GM21390 (cell line): ENCODE results near the gene DMTF1.
"Not testable (repeated sequence)": the region's sequence is repeated elsewhere in the genome, so short reads cannot be mapped to it uniquely, and the experiment has no call there.

Source experiments
- ATAC-seq: cut with Tn5 transposase; IDR thresholded peaks from one replicate; pipeline ENCODE4 v1.9.1; 2021; ENCODE audit not compliant: unreplicated experiment

DMTF1 gene

DNA sequence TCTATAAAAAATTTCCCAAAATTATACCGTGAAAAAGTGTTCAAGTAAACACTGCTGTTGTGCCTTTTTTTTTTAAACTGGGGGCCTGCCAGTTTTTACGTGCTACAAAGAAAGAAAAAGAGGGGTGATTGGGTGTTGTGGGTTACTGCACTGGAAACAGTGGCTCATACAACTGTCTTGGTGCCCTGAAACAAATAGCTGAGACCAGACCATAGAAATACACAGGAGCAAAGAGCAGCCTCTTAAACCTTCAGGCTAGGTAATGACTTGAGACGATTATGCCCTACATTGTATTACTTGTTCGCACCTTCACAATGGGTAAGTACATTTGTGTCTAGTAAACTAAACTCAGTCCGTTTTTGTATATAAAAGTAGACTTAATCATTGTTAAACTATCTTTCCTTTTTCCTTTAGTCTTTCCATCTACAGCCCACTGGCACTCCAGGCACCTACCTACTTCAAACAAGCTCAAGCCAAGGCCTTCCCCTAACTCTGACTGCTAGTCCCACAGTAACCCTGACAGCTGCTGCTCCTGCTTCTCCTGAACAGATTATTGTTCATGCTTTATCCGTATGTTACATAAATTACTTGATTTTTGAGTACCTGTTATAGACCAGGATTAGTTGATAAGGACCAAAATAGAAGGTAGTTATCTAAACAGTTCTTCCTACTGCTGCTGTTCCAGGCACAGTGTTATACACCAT, 40.7 kb downstream of the DMTF1 start:
- no peak for ATAC-seq

DNA sequence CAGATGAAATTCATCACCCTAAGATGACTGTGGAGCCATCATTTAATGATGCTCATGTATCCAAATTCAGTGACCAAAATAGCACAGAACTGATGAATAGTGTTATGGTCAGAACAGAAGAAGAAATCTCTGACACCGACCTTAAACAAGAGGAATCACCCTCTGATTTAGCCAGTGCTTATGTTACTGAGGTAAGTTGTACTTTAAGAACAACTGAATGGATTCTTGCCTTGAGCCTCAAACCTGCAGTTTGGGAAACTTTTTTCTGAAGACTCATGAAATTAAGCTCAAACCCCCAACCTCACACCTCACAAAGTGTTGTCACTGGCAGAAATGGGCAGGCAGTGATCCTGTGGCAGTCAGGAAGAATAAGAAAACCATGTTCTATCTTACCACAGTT, 41.7 kb downstream of the DMTF1 start:
- no peak for ATAC-seq

DNA sequence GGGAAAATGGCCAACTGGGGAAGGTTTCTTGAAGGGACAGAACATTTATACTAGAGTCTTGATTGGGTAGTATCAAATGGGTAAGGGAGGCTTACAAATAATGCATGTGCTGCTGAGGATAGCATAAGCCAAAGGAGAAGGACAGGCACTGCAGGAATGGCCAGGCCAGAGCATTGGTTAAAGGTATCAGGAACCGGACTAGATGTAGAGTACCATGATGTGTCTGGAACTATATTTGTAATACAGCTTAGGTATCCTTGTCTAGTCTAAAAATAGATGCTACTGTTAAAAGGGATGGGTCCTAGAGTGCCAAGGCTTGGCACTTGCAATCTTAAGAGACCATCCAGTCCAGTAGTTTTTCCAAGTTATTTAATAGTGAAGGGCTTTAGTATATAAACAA, 47.0 kb downstream of the DMTF1 start:
- no peak for ATAC-seq

DNA sequence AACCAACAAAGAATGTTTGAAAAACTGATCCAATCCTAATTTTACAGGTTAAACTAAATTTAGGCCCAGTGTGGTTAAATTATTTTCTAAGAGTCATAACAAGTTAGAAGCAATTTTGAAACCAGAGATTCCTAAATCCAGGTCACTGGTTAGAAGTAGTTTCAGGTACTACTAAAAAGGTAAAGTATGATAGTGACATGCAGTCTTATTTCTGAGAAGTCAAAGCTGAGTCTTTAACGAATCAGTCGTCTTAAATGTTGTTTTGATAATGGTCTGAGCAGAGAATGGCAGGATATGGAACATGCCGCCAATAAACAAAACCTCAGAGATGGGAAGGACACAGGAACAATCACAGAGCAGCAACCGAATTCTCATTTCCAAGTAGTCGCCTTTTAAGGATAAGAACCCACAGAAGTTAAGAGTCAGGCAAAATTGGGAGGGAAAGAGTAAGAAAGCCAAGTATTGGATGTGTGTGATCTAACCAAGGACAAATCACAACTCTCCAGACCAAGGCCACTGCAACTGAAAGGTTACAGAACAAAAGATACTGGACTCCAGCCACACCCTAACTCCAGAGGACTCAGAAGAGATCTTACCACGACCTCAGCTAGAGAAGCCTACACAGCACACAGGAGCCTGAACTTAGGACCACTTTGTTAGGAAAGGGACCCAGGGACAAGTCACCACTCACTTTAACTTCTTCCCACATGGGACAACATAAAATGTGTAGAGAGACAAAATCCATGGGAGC, 47.6 kb downstream of the DMTF1 start:
- ATAC-seq = no peak

DNA sequence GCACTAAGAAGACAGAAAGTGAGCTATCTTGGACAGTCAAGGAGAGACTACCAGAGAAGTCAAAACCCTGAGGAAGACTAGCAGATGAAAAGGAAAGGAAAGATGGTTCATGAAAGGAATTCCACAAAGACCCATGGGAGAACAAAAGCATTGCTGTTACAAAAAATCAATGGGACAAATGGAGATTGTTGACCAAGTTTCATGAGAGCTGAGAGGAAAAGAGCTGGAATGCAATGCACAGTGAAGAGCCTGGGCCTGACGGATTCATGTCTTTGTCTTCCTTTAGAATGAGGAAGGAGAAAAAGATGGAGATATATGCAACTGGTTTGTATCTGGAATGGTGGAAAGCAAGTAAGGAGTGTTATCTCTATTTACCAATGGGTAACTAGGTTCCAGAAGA, 50.0 kb downstream of the DMTF1 start:
- ATAC-seq = no peak

DNA sequence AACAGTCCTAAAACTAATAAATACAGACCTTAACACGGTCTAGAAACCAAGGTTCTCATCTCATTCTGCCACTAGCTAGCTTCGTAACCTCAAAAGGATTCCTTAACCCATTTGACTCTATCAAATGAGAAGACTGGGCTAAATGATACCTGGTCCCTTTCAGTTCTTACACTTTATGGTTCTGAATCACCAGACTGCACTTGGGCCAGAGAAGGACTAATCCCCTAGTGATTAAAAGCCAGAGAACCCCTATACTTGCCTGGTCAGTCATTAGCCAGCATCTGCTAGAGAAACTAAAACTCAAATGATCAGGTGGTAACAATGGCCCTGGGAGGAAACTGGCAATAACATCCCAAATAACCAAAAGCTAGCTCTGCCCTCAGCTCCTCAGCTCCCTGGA, 50.5 kb downstream of the DMTF1 start:
- ATAC-seq = no peak

DNA sequence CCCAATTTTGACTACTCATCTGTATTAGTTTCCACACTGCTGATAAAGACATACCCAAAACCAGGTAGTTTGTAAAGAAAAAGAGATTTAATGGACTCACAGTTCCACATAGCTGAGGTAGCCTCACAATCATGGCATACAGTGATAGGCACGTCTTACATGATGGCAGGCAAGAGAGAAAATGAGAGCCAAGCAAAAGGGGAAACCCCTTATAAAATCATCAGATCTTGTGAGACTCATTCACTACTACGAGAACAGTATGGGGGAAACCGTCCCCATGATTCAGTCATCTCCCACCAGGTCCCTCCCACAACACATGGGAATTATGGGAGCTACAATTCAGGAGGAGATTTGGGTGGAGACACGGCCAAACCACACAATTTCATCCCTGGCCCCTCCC, 51.7 kb downstream of the DMTF1 start:
- not testable (repeated sequence) for ATAC-seq

DNA sequence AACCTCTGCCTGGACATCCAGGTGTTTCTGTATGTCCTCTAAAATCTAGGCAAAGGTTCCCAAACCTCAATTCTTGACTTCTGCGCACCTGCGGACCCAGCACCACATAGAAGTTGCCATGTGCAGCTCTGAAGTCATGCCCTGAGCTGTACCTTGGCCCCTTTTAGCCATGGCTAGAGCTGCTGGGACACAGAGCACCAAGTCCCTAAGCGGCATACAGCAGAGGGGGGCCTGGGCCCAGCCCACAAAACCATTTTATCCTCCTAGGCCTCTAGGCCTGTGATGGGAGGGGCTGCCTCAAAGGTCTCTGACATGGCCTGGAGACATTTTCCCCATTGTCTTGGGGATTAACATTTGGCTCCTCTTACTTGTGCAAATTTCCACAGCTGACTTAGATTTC, 52.7 kb downstream of the DMTF1 start:
- ATAC-seq = no peak

DNA sequence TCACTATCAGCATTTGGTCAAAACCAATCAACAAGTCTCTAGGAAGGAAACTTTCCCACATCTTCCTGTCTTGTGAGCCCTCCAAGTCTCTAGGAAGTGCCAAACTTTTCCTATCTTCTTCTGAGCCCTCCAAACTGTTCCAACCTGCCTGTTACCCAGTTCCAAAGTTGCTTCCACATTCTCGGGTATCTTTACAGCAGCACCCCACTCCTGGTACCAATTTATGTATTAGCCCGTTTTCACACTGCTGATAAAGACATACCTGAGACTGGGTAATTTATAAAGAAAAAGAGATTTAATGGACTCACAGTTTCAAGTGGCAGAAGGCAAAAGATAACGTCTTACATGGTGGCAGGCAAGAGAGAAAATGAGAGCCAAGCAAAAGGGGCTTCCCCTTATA, 53.4 kb downstream of the DMTF1 start:
- ATAC-seq = not testable (repeated sequence)

DNA sequence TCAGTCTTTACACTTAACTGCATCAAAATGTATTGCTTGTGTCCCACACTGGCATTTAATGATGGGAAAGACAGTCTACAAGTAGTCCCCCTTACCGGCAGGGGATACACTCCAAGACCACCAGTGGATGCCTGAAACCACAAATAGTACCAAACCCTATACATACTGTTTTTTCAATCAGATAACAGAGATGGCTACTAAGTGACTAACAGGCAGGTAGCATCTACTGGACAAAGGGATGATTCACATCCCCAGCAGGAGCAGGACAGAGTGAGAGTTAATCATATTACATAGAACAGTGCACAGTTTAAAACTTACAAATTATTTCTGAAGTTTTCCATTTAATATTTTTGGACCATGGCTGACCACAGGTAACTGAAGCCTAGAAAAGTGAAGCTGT, 54.1 kb downstream of the DMTF1 start:
- no peak for ATAC-seq

DNA sequence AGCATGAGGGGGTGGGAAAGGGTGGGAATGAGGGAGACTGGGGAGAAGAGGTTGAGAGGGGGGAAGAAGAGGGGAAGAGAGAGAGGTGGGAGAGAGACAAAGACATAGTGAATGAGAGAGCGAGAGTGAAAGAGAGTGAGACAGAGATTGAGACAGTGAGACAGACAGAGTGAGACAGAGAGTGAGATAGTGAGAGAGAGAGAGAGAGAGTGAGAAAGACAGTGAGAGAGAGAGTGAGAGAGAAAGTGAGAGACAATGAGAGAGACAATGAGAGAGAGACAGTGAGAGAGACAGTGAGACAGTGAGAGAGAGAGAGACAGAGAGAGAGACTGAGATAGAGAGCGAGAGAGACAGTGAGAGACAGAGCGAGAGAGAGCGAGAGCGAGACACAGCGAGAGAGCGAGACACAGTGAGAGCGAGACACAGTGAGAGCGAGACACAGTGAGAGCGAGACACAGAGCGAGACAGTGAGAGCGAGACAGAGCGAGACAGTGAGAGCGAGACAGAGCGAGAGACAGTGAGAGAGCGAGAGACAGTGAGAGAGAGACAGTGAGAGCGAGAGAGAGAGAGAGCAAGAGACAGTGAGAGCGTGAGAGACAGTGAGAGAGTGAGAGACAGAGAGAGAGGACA, 57.2 kb downstream of the DMTF1 start:
- ATAC-seq = no peak

DNA sequence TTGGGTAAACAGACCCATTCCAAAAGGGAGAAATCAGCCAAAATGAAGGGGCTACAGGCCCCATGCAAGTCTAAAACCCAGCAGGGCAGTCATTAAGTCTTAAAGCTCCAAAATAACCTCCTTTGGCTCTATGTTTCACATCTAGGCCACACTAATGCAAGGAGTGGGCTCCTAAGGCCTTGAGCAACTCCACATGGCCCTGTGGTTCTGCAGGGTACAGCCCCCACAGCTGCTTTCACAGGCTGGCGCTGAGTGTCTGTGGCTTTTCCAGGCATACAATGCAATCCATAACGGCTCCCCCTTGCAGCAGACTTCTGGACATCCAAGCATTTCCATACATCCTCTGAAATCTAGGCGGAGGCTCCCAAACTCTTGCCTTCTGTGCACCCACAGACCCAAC, 58.3 kb downstream of the DMTF1 start:
- no peak for ATAC-seq

DNA sequence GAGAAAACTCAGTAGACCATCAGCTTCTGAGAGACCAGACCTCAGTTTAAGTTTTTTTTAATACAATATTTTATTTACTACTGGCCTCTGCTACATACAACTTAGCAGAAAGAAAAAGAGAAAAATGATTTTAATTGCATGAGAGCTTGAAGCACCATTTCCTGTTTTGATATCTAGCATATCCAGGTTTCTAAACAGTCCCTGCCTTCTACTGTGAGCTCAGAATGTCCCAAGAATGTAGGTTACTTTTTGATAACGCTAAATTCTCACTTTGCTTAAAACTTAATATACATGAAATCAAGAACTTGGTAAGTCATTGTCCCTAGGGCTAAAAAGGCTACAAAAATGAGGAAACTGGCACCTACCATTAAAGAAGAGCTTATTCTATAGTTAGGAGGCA, 60.2 kb downstream of the DMTF1 start:
- no peak for ATAC-seq

DNA sequence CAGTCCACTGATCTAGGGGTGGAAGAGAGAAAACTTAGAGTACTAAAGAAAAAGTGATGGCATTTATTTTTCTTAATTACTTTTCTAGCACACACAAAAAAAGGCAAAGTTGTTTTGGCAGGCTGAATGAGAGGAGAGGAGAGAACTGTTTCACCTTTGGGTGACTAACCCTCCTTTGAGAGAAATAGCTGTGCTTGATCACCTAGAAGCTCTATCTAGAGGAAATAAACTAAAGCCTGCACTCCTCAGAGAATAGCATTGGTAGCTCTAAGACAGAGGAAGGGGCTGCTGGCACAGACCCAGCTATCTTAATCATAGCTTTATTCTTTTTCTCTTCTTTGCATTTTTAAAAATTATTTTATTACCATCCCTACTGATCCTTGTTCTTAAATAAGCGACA, 61.0 kb downstream of the DMTF1 start:
- ATAC-seq = no peak

DNA sequence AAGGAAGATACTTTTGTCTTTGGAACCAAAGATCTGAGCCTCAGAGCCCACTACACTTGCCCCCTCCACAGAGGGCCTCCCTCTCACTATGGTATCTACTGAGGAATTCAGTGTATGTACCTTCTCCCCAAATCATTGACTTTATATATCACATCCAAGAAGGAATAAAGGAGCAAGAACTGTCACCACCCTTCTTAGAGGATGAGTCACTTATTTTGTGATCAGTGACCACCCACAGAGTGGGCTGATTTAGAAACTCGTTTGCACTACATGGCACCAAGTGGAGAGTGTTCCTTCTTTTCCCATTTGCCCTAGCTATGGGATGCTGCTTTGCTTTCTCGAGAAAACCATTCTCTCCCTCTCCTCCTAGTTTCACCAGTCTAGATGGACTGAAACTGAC, 61.6 kb downstream of the DMTF1 start:
- ATAC-seq = no peak

DNA sequence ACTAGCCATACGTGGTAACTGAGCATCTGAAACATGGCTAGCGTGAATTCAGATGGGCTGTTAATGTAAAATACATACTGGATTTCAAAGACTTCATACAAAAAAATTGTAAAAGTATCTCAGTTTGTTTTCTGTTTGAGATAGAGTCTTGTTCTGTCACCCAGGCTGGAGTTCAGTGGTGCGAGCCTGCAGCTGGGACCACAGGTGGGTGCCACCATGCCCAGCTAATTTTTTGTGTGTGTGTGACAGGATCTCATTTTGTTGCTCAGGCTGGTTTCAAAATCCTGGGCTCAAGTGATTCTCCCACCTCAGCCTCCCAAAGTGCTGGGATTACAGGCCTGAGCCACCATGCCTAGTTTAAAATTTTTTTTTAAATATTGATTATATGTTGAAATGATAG, 62.8 kb downstream of the DMTF1 start:
- no peak for ATAC-seq

DNA sequence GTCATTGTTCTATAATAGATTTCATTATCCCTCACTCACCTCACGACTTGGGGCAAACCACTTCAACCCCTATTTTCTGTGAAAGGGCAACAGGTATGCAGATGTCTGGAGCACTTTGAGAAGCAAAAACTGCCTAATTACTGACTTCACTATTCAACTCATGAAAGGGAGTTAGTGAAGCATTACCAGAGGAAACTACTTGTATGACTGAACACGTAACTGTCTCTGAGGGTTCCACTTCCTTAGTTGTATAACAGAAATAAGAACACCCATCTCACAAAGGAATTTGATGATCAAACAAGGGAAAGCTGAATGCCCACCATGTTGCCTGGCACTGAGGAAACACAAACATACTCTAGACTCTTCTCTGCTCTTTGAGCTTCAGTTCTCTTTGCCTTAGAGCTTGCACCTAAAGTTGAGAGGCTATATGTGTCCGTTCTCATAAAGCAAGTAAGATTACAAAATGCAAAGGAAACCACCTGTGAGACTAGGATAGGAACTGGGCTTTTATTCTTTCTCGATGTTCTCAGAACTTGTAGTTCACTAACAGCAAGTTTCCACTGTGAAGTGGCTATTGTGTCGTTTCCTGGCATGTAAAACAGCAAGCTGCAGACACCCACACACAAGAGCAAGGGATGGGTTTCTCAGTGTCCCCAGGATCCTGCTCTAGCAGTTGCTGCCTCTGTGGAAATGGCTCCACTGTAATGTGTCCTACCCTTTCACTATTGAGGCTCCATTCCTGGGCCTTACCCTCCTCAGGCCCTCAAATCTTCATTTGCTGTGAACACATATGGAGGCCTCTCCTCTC, 64.7 kb downstream of the DMTF1 start:
- peak; percentile 53 for ATAC-seq

DNA sequence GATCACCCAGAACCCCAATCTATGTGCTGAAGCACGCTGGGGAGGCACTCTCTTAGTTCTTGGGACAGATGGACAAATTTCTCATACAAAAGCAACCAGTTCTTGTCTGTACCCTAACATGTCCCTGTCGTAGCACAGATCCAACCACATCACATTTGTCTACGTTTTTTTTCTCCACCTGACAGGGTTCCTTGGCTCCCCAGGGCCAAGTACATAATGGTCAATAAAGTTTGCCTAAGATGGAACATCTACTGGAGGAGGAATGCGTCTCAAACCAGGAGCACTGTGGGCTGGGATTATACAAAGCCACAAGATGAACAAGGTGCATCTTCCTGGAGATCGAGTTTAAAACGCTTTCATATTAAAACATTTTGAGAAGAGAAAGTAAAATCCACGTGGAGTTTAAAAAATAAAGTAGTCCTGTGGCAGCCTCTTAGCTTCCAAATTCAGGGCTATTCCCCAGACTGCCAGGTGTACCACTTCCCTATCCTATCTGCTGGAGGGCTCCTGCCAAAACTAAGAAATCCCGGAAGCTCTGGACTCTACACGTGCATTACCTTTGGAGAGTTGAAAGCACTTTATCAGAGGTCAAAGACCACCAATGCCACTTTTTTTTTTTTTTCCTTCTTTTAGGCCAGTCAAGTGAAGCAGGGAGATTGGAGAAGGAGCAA, 65.9 kb downstream of the DMTF1 start:
- ATAC-seq = no peak

DNA sequence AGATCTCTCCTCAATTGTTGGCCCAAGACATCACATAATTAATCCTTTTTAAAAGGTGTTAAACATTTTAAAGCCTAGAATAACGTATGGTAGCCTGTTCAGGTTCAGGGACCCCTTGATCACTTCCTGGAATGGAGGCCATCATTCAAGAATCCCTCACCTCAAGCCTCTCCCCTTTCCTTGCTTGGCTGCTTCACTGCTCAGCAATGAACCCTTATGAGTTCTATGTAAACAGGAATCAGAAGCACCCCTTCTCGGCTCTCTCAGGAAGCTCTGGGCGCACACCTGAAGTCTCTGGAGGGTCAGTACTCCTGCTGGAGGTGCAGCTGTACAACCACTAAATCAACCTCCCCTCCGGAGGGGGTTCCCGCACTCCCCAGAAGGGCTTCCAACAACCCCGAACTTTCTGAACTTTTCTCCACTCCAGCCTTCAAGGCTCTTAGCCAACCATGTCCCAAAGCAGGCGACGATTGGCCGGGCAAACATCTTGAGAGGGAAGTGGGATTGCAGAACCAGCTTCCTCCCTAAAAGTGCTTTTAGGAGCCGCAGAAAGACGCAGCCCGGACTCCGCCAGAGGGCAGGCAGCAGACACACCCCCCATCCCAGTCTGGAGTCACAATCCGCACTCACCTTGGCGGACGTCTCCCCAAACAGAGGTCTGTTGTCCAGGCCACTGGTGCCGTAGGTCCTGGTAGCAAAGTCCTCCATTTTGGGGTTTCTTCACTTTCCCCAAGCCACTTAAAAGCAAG, 66.7 kb downstream of the DMTF1 start:
- ATAC-seq = peak; percentile 6

DNA sequence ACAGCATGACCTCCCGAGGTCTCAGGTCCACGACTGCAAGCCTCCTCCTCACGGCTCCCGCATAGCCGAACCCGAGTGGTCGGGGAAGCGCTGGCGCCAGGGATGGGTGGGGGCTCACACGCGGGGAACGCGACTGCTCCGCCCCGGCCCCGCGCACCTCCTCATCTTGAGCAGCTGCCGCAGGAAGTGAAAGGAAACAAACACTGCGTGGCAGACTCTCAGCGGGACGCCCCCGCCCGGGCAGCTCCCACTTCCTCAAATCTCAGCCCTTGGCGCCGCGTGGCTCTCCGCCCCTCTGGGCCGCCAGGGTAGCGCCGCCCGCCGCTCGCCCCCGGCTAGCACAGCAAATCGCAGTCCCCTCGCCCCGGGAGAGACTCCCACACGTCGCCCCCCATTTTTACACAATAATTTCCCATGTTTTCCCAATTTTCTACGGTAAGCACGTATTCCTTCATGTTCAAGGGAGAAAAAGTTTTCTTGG, 67.3 kb downstream of the DMTF1 start, which contains the start of gene TMEM243:
TMEM243 (minus strand) TSS at position 188 of the 481 bp plus-strand sequence. CDS start 229 bp downstream, outside the sequence.
- ATAC-seq = peak; percentile 43
